GM19023 (cell line): ENCODE measurements around the gene BABAM2.

Experiments
- ATAC-seq: cut with Tn5 transposase; IDR thresholded peaks from one replicate; pipeline ENCODE4 v1.9.1; 2021; ENCODE audit warnings: mild to moderate bottlenecking, moderate library complexity; ENCODE audit not compliant: unreplicated experiment

BABAM2 gene

GRCh38 chr2:28350791-28351285, 460.3 kb downstream of the BABAM2 start:
- no peak for ATAC-seq

- ATAC-seq: no peak
Measured at GRCh38 chr2:28351621-28352020, 461.1 kb downstream of the BABAM2 start.

- no peak for ATAC-seq
Measured at GRCh38 chr2:28352104-28352503, 461.6 kb downstream of the BABAM2 start.

- ATAC-seq: no peak
Measured at GRCh38 chr2:28352610-28353195, 462.2 kb downstream of the BABAM2 start.

GRCh38 chr2:28354920-28355520, 464.5 kb downstream of the BABAM2 start:
- no peak for ATAC-seq

GRCh38 chr2:28355521-28356094, 465.1 kb downstream of the BABAM2 start:
- no peak for ATAC-seq

GRCh38 chr2:28356095-28356911, 465.8 kb downstream of the BABAM2 start:
- ATAC-seq: no peak

- ATAC-seq: no peak
Measured at GRCh38 chr2:28357055-28357454, 466.5 kb downstream of the BABAM2 start.

GRCh38 chr2:28357948-28358667, 467.6 kb downstream of the BABAM2 start:
- no peak for ATAC-seq

GRCh38 chr2:28358668-28359201, 468.2 kb downstream of the BABAM2 start:
- peak; percentile 9 for ATAC-seq

- peak; percentile 76 for ATAC-seq
Measured at GRCh38 chr2:28359222-28360057, 468.9 kb downstream of the BABAM2 start.

- ATAC-seq: no peak
Measured at GRCh38 chr2:28360058-28360717, 469.7 kb downstream of the BABAM2 start.

GRCh38 chr2:28360718-28361293, 470.3 kb downstream of the BABAM2 start:
- no peak for ATAC-seq

- ATAC-seq: no peak
Measured at GRCh38 chr2:28361991-28362710, 471.6 kb downstream of the BABAM2 start.

GRCh38 chr2:28362991-28363521, 472.5 kb downstream of the BABAM2 start:
- no peak for ATAC-seq

GRCh38 chr2:28363686-28364280, 473.3 kb downstream of the BABAM2 start:
- no peak for ATAC-seq

GRCh38 chr2:28364610-28365009, 474.1 kb downstream of the BABAM2 start:
- no peak for ATAC-seq

GRCh38 chr2:28365158-28365557, 474.6 kb downstream of the BABAM2 start:
- no peak for ATAC-seq
